Chondrocyte (in vitro differentiated cells): ENCODE data around the gene HOOK1. TPM values are rescaled to one million over a fixed set of nuclear protein-coding genes. Genes with fewer than 3 reads are reported as not detected.
"Not testable (repeated sequence)": the region's sequence is repeated elsewhere in the genome, so short reads cannot be mapped to it uniquely, and the experiment has no call there.

ENCODE experiments used
- DNase-seq: peaks from one replicate; pipeline ENCODE4 v3.0.0; 2021; ENCODE audit warnings: mixed read lengths, low spot score
- H3K27ac Mint-ChIP-seq: one replicate; pipeline ENCODE4 v1.8.0; 2021; ENCODE audit warnings: mild to moderate bottlenecking, moderate library complexity, mixed read lengths; ENCODE audit not compliant: unreplicated experiment
- H3K27me3 Mint-ChIP-seq: 2 replicates; pipeline ENCODE4 v1.8.0; 2021; ENCODE audit warnings: low read depth, mixed read lengths
- H3K36me3 Mint-ChIP-seq: 2 replicates; pipeline ENCODE4 v1.8.0; 2021; ENCODE audit warnings: low read depth, mixed read lengths
- H3K4me1 Mint-ChIP-seq: 2 replicates; pipeline ENCODE4 v1.8.0; 2021; ENCODE audit warnings: low read depth, mild to moderate bottlenecking, mixed read lengths
- H3K4me3 Mint-ChIP-seq: one replicate; pipeline ENCODE4 v1.8.0; 2021; ENCODE audit warnings: mild to moderate bottlenecking, moderate library complexity, mixed read lengths; ENCODE audit not compliant: unreplicated experiment
- H3K9me3 Mint-ChIP-seq: 2 replicates; pipeline ENCODE4 v1.8.0; 2021; ENCODE audit warnings: low read depth, mixed read lengths
- CTCF ChIP-seq: fragments of 200-600 bp; sonication (generic); IDR thresholded peaks from 2 replicates; pipeline ENCODE4 v1.5.0; 2021; ENCODE audit warnings: antibody characterized with exemption, mild to moderate bottlenecking, moderate library complexity
- total RNA-seq: library from RNA; stranded (reverse); gene quantifications from 3 replicates; pipeline ENCODE4 v1.2.1, GENCODE V29; 2021

The HOOK1 gene
- total RNA-seq, 1 donor from 2014 or later = 0.40 TPM

DNA sequence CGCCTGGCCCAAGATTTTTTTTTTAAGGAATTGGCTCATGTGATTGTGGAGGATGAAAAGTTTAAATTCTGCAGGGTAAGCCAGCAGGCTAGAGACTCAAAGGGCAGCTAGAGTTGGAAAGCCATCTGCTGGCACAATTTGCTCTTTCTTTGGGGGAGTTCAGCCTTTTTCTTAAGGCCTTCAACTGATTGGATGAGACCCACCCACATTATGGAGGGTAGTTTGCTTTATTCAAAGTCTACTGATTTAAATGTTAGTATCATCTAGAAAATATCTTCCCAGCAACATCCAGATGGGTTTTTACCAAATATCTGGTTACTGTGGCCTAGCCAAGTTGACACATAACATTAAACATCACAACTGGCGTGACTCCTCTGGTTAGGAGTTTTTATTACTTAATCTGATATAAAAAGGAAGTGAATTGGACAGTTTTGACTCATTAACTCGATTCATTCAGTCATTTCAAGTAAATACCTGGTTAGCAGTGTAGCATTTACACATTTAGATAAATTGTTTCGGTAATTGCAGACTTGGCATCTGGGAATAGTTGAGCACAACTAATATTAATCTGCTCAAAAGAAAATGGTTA, 12.4 kb downstream of the HOOK1 start:
- Mint-ChIP-seq H3K27me3 (peaks cover 5% of the 10 kb centered on the region), H3K4me3 (no peak overlapping the region), H3K36me3 (peaks cover 2% of the 10 kb centered on the region), H3K4me1 (no peaks in the 10 kb centered on the region), H3K27ac (no peak overlapping the region), H3K9me3 (no peaks in the 10 kb centered on the region)
- no peak for TF ChIP-seq CTCF
- DNase-seq = no peak

DNA sequence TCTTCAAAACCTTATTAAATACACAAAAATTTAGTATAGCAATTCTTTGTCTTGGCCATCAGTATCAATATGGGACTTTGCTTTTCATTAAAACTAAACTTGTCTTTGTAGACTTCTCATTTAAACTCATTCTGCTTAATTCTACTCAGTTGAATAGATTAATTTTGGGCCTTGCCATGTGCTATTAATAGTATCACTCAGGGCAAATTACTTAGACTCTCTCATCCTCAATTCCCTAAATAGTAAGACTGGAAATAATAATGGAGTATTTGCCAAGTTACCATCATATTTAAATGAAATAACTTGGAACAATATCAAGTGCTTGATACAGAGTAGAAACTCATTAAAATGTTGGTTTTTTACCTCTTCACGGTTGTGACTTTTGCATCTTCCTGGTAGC, 13.4 kb downstream of the HOOK1 start:
- no peaks in the 10 kb centered on the region for H3K4me1 Mint-ChIP-seq
- no peaks in the 10 kb centered on the region for H3K9me3 Mint-ChIP-seq
- peaks cover 2% of the 10 kb centered on the region for H3K36me3 Mint-ChIP-seq
- peaks cover 5% of the 10 kb centered on the region for H3K27me3 Mint-ChIP-seq
- no peak for TF ChIP-seq CTCF
- H3K4me3 Mint-ChIP-seq = no peak overlapping the region
- no peak for DNase-seq
- H3K27ac Mint-ChIP-seq = no peak overlapping the region

DNA sequence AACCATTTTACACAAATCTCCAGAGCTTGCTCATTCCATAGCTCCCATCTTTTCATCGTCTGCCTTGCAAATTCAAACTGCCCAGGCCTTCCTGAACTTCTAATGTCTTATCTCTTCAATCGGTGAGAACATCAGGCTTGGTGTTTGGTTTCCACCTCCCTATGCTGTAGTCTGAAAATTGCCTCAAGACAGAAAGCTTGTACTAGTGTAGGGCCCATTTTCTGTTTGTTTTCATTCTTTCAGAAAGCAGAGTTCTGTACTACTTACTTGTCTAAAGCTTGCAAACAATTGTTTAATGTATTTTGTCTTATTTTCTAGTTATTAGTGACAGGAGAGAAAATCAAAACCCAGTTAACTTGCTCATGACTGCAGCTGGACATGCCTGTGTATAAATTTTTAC, 16.8 kb downstream of the HOOK1 start:
- H3K27ac Mint-ChIP-seq = no peak overlapping the region
- no peak for DNase-seq

GRCh38 chr1:59833022-59833421, 18.3 kb downstream of the HOOK1 start:
- DNase-seq = no peak
- no peak for TF ChIP-seq CTCF
- no peak overlapping the region for H3K27ac Mint-ChIP-seq
- no peak overlapping the region for H3K4me3 Mint-ChIP-seq
- no peaks in the 10 kb centered on the region for H3K4me1 Mint-ChIP-seq
- H3K9me3 Mint-ChIP-seq = no peaks in the 10 kb centered on the region
- no peaks in the 10 kb centered on the region for H3K36me3 Mint-ChIP-seq
- peaks cover 1% of the 10 kb centered on the region for H3K27me3 Mint-ChIP-seq

More for the DNA sequence above, 16.8 kb downstream of the HOOK1 start:
- Mint-ChIP-seq H3K4me1 (no peaks in the 10 kb centered on the region), H3K36me3 (peaks cover 2% of the 10 kb centered on the region), H3K4me3 (no peak overlapping the region), H3K9me3 (no peaks in the 10 kb centered on the region), H3K27me3 (peaks cover 1% of the 10 kb centered on the region)
- no peak for TF ChIP-seq CTCF

DNA sequence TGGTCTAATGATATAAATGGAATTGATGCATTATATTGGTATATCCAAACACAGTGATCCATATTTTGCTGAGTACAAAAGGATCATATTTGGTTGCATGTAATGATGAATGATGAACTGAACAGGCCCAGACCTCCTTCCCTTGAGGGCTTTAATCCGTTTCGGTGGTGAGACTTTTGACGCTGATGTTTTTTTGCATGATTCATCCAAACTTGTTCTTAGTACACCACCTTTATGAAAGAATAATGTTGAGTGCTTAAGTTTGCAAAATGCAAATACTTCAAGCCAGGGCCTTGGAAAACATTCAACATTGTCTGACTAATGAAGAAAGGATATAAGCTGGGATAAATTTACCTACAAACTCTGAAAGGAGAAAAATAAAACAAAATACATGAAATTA, 19.2 kb downstream of the HOOK1 start:
- no peak overlapping the region for H3K4me3 Mint-ChIP-seq
- peaks cover 2% of the 10 kb centered on the region for H3K36me3 Mint-ChIP-seq
- no peaks in the 10 kb centered on the region for H3K4me1 Mint-ChIP-seq
- peaks cover 10% of the 10 kb centered on the region for H3K27me3 Mint-ChIP-seq
- H3K27ac Mint-ChIP-seq = no peak overlapping the region
- H3K9me3 Mint-ChIP-seq = no peaks in the 10 kb centered on the region
- TF ChIP-seq CTCF = no peak
- no peak for DNase-seq

GRCh38 chr1:59837857-59838256, 23.1 kb downstream of the HOOK1 start:
- not testable (repeated sequence) for H3K9me3 Mint-ChIP-seq, H3K4me3 Mint-ChIP-seq, H3K4me1 Mint-ChIP-seq, DNase-seq, H3K27ac Mint-ChIP-seq, H3K36me3 Mint-ChIP-seq
- H3K27me3 Mint-ChIP-seq = peaks cover 36% of the 10 kb centered on the region
